C4-2B (cell line): ENCODE data around the gene ESPN.

ENCODE experiments used
- ZFX ChIP-seq: fragments of 450-650 bp; IDR thresholded peaks from 2 replicates; pipeline ENCODE4 v1.6.1; 2017
- TF ChIP-seq, protein P1 (sequence below): fragments of 450-650 bp; conservative IDR thresholded peaks from 2 replicates; pipeline ENCODE4 v1.5.1; 2017; ENCODE audit warnings: mild to moderate bottlenecking

DNA sequence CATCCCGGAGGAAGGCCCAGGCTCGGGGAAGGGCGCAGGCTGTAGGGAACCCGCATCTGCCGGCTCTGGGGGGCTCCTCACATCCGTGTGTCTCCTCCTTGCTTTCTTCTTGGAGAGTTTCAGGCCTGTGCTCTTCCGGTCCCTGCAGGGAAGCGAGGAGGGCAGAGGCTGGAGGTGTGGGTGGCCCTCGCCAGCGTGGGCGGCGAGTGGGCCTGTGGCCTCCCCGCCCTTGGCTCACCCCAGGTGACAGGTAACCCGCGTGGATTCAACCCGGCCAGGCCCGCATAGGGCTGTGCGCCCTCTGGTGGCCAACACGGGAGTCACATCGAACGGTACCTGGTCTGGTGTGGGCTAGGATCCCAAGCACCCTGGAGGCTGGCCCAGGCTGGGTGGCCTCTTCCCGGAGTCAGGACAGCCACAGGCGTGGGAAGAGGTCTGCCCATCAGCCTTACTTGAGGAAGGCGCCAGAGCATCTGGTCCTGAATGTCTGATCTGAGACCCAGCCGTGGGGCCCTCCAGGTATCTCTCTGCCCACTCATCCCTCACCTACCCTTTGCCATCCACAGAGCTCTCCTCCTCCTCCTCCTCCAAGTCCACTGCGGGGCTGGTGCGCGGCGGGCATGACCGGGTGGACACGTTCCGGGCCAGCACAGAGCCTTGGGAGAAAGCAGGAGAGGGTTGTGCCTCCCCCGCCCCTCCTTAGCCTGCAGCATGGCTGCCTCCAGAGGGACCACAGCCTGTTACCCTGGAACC is 51.0 kb downstream of the ESPN start:
- no peak for TF ChIP-seq ZFX
- TF ChIP-seq, protein P1, sequence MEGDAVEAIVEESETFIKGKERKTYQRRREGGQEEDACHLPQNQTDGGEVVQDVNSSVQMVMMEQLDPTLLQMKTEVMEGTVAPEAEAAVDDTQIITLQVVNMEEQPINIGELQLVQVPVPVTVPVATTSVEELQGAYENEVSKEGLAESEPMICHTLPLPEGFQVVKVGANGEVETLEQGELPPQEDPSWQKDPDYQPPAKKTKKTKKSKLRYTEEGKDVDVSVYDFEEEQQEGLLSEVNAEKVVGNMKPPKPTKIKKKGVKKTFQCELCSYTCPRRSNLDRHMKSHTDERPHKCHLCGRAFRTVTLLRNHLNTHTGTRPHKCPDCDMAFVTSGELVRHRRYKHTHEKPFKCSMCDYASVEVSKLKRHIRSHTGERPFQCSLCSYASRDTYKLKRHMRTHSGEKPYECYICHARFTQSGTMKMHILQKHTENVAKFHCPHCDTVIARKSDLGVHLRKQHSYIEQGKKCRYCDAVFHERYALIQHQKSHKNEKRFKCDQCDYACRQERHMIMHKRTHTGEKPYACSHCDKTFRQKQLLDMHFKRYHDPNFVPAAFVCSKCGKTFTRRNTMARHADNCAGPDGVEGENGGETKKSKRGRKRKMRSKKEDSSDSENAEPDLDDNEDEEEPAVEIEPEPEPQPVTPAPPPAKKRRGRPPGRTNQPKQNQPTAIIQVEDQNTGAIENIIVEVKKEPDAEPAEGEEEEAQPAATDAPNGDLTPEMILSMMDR = peak; percentile 99
